B cell (primary cell): Measurements from ENCODE around the gene RBM11. TPM values are rescaled to one million over a fixed set of nuclear protein-coding genes. Genes with fewer than 3 reads are reported as not detected.

Source experiments
- ATAC-seq: fragments of 200-7000 bp; cut with Tn5 transposase; one replicate; pipeline ENCODE4 v1.10.0; 2021; ENCODE audit warnings: low read depth, mild to moderate bottlenecking, moderate number of reproducible peaks, moderate library complexity
- CTCF ChIA-PET: fragments of 350-600 bp; sonication (Branson Sonifier 250); formaldehyde crosslinking; loops from one replicate; lab custom pipeline; 2021; ENCODE audit warnings: antibody characterized with exemption, inconsistent platforms; lab: Charles Lee
- POLR2A ChIA-PET: fragments of 350-600 bp; sonication (Branson Sonifier 250); formaldehyde crosslinking; loops from one replicate; lab custom pipeline; 2021; ENCODE audit warnings: antibody characterized with exemption; lab: Charles Lee
- DNase-seq: peaks from one replicate; pipeline ENCODE4 v3.0.0; 2013
- H2AFZ ChIP-seq: 2 replicates; pipeline ENCODE4 v1.6.1; 2012; ENCODE audit warnings: mild to moderate bottlenecking, low read depth, low read length; ENCODE audit not compliant: insufficient read depth, poor library complexity, severe bottlenecking
- H3K27ac ChIP-seq, 2 donors: 1 replicate in 1 of 2; 2 replicates in 1 of 2; pipeline ENCODE4 v1.5.1; 2012 to 2013; ENCODE audit warnings: low read length in 2 of 2, mild to moderate bottlenecking in 2 of 2, moderate library complexity in 1 of 2
- H3K27me3 ChIP-seq, 4 experiments: fragments of 200-600 bp in 1 of 4; sonication (generic) in 1 of 4; replicated peaks in 1 of 4; 1 replicate in 2 of 4; 2 replicates in 2 of 4; pipeline versions ENCODE4 v1.6.1 to v1.7.0; 2013 to 2016; ENCODE audit warnings: low read length in 3 of 4, mild to moderate bottlenecking in 2 of 4, mixed read lengths in 1 of 4, moderate library complexity in 1 of 4; ENCODE audit not compliant: insufficient read depth in 4 of 4, control insufficient read depth in 3 of 4; ENCODE audit errors: control extremely low read depth in 1 of 4
- H3K36me3 ChIP-seq, 2 experiments: replicated peaks in 1 of 2; 1 replicate in 1 of 2; 2 replicates in 1 of 2; pipeline versions ENCODE4 v1.6.1 to v1.7.1; 2013; ENCODE audit warnings: low read length in 1 of 2; ENCODE audit not compliant: insufficient read depth in 2 of 2, control insufficient read depth in 1 of 2; ENCODE audit errors: control extremely low read depth in 1 of 2, extremely low read depth in 1 of 2
- H3K4me1 ChIP-seq, 2 donors: fragments of 200-600 bp in 1 of 2; sonication (generic) in 1 of 2; 1 replicate in 1 of 2; 2 replicates in 1 of 2; pipeline versions ENCODE4 v1.5.1 to v1.6.1; 2013 to 2017; ENCODE audit warnings: low read length in 2 of 2; ENCODE audit not compliant: control insufficient read depth in 2 of 2, insufficient read depth in 2 of 2
- H3K4me2 ChIP-seq: replicated peaks from 2 replicates; pipeline ENCODE3; 2012; ENCODE audit warnings: mild to moderate bottlenecking, low read depth, low read length; ENCODE audit not compliant: poor library complexity, severe bottlenecking
- H3K4me3 ChIP-seq, 5 experiments: fragments of 200-600 bp in 1 of 5; sonication (generic) in 1 of 5; 1 replicate in 3 of 5; 2 replicates in 2 of 5; pipeline versions ENCODE4 v1.5.1 to v1.7.0; 2011 to 2016; ENCODE audit warnings: low read length in 4 of 5, mild to moderate bottlenecking in 4 of 5, low read depth in 2 of 5, control low read depth in 1 of 5, moderate library complexity in 1 of 5; ENCODE audit not compliant: insufficient read depth in 1 of 5; ENCODE audit errors: control extremely low read depth in 1 of 5, extremely low read depth in 1 of 5
- H3K79me2 ChIP-seq: fragments of 200-600 bp; sonication (generic); one replicate; pipeline ENCODE4 v1.6.0; 2016; ENCODE audit warnings: low read length; ENCODE audit not compliant: control insufficient read depth, insufficient read depth
- H3K9ac ChIP-seq: fragments of 200-600 bp; sonication (generic); 2 replicates; pipeline ENCODE4 v1.6.1; 2017; ENCODE audit warnings: mild to moderate bottlenecking, low read length, moderate library complexity
- H3K9me3 ChIP-seq, 3 donors: one replicate each; pipeline versions ENCODE4 v1.6.1 to v1.7.1; 2013; ENCODE audit warnings: low read length in 2 of 3; ENCODE audit not compliant: control insufficient read depth in 2 of 3, insufficient read depth in 1 of 3; ENCODE audit errors: control extremely low read depth in 1 of 3
- H4K20me1 ChIP-seq: 2 replicates; pipeline ENCODE4 v1.6.0; 2012; ENCODE audit warnings: mild to moderate bottlenecking, low read length; ENCODE audit not compliant: insufficient read depth, control insufficient read depth, poor library complexity, severe bottlenecking
- H3K27ac Mint-ChIP-seq: one replicate; pipeline ENCODE4 v1.8.0; 2021; ENCODE audit warnings: mixed read lengths
- H3K27me3 Mint-ChIP-seq: one replicate; pipeline ENCODE4 v1.8.0; 2021; ENCODE audit warnings: mixed read lengths
- H3K4me1 Mint-ChIP-seq: one replicate; pipeline ENCODE4 v1.8.0; 2021; ENCODE audit warnings: mixed read lengths
- H3K4me3 Mint-ChIP-seq: one replicate; pipeline ENCODE4 v1.8.0; 2021; ENCODE audit warnings: mixed read lengths
- H3K9me3 Mint-ChIP-seq: one replicate; pipeline ENCODE4 v1.8.0; 2022; ENCODE audit warnings: mixed read lengths; ENCODE audit not compliant: insufficient read depth
- EZH2 ChIP-seq: IDR thresholded peaks from 2 replicates; pipeline ENCODE4 v1.6.1; 2012; ENCODE audit warnings: borderline replicate concordance, low read depth, mild to moderate bottlenecking, moderate library complexity, low read length; ENCODE audit not compliant: insufficient read depth, poor library complexity, severe bottlenecking
- WGBS: methylation state at CpG from one replicate; pipeline ENCODE4 v1.1.5; 2013; ENCODE audit warnings: missing lambda C conversion rate; ENCODE audit not compliant: insufficient coverage; 5-methylcytosine and 5-hydroxymethylcytosine counted together
- intact Hi-C: fragments of 100-400 bp; cut with micrococcal nuclease; formaldehyde crosslinking; loops from one replicate; pipeline ENCODE4 v1.10.0; 2022
- polyA plus RNA-seq: library from polyadenylated mRNA; depleted of rRNA; stranded (reverse); fragments of >200 nt; gene quantifications from 2 replicates; pipeline ENCODE4 v1.2.3, GENCODE V29; 2012
- total RNA-seq, 2 donors: library from RNA; stranded (reverse); fragments of 120-200 nt in 1 of 2; gene quantifications; 1 replicate in 1 of 2; 2 replicates in 1 of 2; pipeline versions ENCODE4 v1.2.3 to v1.2.4, GENCODE V29; 2013 to 2022
- TF ChIP-seq, protein P1 (sequence below): fragments of 200-600 bp; IDR thresholded peaks from one replicate; pipeline ENCODE4 v1.8.0; 2022; ENCODE audit warnings: antibody characterized with exemption, mild to moderate bottlenecking

Gene RBM11
- total and polyA plus RNA-seq, 2 donors (not counting 1 experiment from before 2014, with no cell fraction given) = 3.4 to 3.8 TPM

DNA sequence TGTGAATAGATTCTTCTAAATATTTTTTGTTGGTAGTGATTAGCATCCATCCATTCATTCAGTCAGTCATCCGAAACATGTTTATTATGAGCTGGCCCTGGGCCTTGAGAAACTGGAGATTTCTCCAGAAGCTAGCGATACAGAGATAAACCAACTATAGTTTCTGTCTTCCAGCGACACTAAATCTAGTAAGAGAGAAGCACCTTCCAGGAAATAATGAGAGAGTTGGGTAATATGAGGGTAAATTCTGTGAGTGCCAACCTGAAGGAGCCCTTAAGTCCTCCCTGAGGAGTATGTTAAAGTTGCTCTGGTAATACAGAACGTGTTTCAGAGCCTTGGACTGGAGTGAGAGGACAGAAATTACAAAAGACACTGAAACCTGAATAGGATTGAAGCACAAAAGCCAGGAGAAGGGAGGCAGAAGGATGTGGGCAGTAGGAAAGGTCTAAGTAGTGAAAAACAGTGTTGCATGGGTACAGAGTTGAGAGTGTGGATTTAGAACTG lies 59.8 kb downstream of the RBM11 start:
- TF ChIP-seq EZH2 = no peak
- TF ChIP-seq, protein P1, sequence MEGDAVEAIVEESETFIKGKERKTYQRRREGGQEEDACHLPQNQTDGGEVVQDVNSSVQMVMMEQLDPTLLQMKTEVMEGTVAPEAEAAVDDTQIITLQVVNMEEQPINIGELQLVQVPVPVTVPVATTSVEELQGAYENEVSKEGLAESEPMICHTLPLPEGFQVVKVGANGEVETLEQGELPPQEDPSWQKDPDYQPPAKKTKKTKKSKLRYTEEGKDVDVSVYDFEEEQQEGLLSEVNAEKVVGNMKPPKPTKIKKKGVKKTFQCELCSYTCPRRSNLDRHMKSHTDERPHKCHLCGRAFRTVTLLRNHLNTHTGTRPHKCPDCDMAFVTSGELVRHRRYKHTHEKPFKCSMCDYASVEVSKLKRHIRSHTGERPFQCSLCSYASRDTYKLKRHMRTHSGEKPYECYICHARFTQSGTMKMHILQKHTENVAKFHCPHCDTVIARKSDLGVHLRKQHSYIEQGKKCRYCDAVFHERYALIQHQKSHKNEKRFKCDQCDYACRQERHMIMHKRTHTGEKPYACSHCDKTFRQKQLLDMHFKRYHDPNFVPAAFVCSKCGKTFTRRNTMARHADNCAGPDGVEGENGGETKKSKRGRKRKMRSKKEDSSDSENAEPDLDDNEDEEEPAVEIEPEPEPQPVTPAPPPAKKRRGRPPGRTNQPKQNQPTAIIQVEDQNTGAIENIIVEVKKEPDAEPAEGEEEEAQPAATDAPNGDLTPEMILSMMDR = no peak
- H3K9me3 ChIP-seq = peaks cover 0 to 5% (median 0%) of the 10 kb centered on the region in 3 donors
- Mint-ChIP-seq H3K9me3 (no peaks in the 10 kb centered on the region), H3K4me1 (no peaks in the 10 kb centered on the region), H3K27ac (no peak overlapping the region), H3K27me3 (peaks cover 30% of the 10 kb centered on the region), H3K4me3 (no peak overlapping the region)
- no peak overlapping the region for H3K9ac ChIP-seq
- intact Hi-C loops = no loop called here
- H4K20me1 ChIP-seq = no peaks in the 10 kb centered on the region
- H3K4me3 ChIP-seq = no peak overlapping the region
- no peaks in the 10 kb centered on the region for H3K4me1 ChIP-seq
- no peak overlapping the region for H3K4me2 ChIP-seq
- no peak for DNase-seq
- H3K36me3 ChIP-seq = no peaks in the 10 kb centered on the region
- WGBS = 65% methylated on average over 2 of the region's 4 CpGs
- no peak for ATAC-seq
- ChIA-PET POLR2A (no interaction called here), CTCF (no interaction called here)
- no peaks in the 10 kb centered on the region for H3K79me2 ChIP-seq
- no peak overlapping the region for H3K27ac ChIP-seq
- no peak overlapping the region for H2AFZ ChIP-seq
- H3K27me3 ChIP-seq = peaks cover 0 to 8% (median 4%) of the 10 kb centered on the region in 4 experiments

Other genes starting within 250 kb of the RBM11 start
- gene LIPI, start 5.2 kb upstream of the RBM11 start, total RNA-seq = not detected in 2 replicates
- gene LIPI, start 5.2 kb upstream of the RBM11 start, polyA plus RNA-seq = not detected in 2 replicates
- gene HSPA13, start 167.0 kb downstream of the RBM11 start, total RNA-seq = 19.1 and 19.3 TPM in 2 replicates
- 7.6 and 22.4 TPM in 2 replicates for gene HSPA13, start 167.0 kb downstream of the RBM11 start, polyA plus RNA-seq